ENCODE results near the gene TAGLN. TPM values are rescaled to one million over a fixed set of nuclear protein-coding genes. Genes with fewer than 3 reads are reported as not detected.
A peak's percentile ranks its signal among the peaks of the same experiment; 100 is the strongest.

The TAGLN gene
- total RNA-seq, 1 experiment from 2014 or later, result 6.6 TPM

DNA sequence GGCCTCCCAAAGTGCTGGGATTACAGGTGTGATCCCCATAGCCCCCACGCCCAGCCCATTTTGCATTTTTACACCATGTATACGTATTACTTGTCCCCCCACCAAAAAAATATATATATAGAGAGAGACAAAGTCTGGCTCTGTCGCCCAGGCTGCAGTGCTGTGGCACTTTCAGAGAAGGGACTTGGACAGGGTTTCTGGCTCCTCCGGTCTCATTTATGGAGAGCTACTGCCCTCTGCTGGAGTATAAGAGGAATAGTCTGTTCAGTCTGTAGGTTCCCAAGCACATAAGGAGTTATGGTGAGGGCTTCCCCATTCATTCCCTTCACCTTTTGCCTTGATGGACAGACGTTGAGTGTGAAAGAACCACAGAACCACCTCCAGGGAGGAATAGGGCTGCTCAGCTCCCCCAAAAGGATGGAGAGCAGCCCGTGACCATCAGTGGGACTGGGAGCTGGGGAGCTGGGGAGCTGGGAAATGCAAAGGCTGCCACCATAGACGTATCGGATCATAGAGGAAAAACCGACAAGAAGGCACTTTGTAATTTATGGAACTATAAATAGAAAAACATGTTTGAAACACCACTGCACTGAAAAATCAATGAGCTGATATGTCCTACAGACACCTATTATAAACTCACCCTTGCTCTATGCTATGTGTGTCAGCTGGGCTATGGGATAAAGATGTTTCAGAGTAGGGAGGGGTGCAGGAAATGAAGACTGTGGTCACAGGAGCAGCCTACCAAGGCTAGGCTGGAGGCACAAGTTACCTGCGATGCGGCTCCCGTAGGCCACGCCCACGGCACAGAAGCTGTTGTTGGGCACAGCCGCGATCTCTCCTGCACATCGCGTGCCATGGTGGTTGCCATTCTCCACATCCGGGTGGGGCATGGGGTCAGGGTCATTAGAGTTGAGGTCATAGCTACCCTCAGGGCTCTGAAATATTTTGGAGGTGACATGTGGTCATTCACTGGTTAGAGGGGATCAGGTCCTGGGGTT is 27.5 kb downstream of the TAGLN start:
- TF ChIP-seq, protein P1, sequence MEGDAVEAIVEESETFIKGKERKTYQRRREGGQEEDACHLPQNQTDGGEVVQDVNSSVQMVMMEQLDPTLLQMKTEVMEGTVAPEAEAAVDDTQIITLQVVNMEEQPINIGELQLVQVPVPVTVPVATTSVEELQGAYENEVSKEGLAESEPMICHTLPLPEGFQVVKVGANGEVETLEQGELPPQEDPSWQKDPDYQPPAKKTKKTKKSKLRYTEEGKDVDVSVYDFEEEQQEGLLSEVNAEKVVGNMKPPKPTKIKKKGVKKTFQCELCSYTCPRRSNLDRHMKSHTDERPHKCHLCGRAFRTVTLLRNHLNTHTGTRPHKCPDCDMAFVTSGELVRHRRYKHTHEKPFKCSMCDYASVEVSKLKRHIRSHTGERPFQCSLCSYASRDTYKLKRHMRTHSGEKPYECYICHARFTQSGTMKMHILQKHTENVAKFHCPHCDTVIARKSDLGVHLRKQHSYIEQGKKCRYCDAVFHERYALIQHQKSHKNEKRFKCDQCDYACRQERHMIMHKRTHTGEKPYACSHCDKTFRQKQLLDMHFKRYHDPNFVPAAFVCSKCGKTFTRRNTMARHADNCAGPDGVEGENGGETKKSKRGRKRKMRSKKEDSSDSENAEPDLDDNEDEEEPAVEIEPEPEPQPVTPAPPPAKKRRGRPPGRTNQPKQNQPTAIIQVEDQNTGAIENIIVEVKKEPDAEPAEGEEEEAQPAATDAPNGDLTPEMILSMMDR (IDR thresholded peaks at IDR 0.05; ENCODE audit: unreplicated experiment), result peak; percentile 49
- no peak overlapping the region for H3K4me3 Mint-ChIP-seq (ENCODE audit: low read depth, unreplicated experiment)
- intact Hi-C loops (cut with micrococcal nuclease; ENCODE audit: unreplicated experiment), result loop anchor here (5.0 kb wide), 1 partner anchor 494 kb away; no protein-coding TSS in a partner anchor
- CTCF ChIA-PET, result interaction anchor here (0.7 to 1.5 kb wide), 4 partner anchors 16 to 494 kb away, joined by 3 to 4 read pairs (median 4); partner anchors contain the start of genes APOA5 and SIDT2
- H3K9me3 Mint-ChIP-seq (ENCODE audit: low read depth, unreplicated experiment), result no peaks in the 10 kb centered on the region
- H3K4me1 Mint-ChIP-seq (ENCODE audit: low read depth, unreplicated experiment), result peaks cover 14% of the 10 kb centered on the region
- DNase-seq, result peak; percentile 35
- no TSS peak for BruUV-seq (replicated peaks)
- H3K36me3 Mint-ChIP-seq (ENCODE audit: insufficient read depth, unreplicated experiment), result peaks cover 41% of the 10 kb centered on the region
- no peak overlapping the region for H3K27ac Mint-ChIP-seq (ENCODE audit: unreplicated experiment)
- H3K27me3 Mint-ChIP-seq (ENCODE audit: unreplicated experiment), result no peaks in the 10 kb centered on the region

GRCh38 chr11:117228091-117228490 is 28.9 kb downstream of the TAGLN start:
- Mint-ChIP-seq H3K36me3 (ENCODE audit: insufficient read depth, unreplicated experiment) (peaks cover 45% of the 10 kb centered on the region), H3K27me3 (ENCODE audit: unreplicated experiment) (no peaks in the 10 kb centered on the region), H3K9me3 (ENCODE audit: low read depth, unreplicated experiment) (no peaks in the 10 kb centered on the region), H3K4me3 (ENCODE audit: low read depth, unreplicated experiment) (no peak overlapping the region), H3K4me1 (ENCODE audit: low read depth, unreplicated experiment) (peaks cover 14% of the 10 kb centered on the region), H3K27ac (ENCODE audit: unreplicated experiment) (no peak overlapping the region)
- TF ChIP-seq, protein P1 (IDR thresholded peaks at IDR 0.05; ENCODE audit: unreplicated experiment), result no peak
- intact Hi-C loops (cut with micrococcal nuclease; ENCODE audit: unreplicated experiment), result loop anchor here (5.0 kb wide), 1 partner anchor 496 kb away; no protein-coding TSS in a partner anchor
- CTCF ChIA-PET, result interaction anchor here (0.7 kb wide), 1 partner anchor 1023 kb away, joined by 3 read pairs; no protein-coding TSS in a partner anchor
- no peak for DNase-seq
- BruUV-seq (replicated peaks), result no TSS peak

GRCh38 chr11:117229411-117229810 is 30.2 kb downstream of the TAGLN start:
- Mint-ChIP-seq H3K4me1 (ENCODE audit: low read depth, unreplicated experiment) (peaks cover 14% of the 10 kb centered on the region), H3K27me3 (ENCODE audit: unreplicated experiment) (no peaks in the 10 kb centered on the region), H3K27ac (ENCODE audit: unreplicated experiment) (no peak overlapping the region), H3K4me3 (ENCODE audit: low read depth, unreplicated experiment) (no peak overlapping the region), H3K36me3 (ENCODE audit: insufficient read depth, unreplicated experiment) (peaks cover 45% of the 10 kb centered on the region), H3K9me3 (ENCODE audit: low read depth, unreplicated experiment) (no peaks in the 10 kb centered on the region)
- no TSS peak for BruUV-seq (replicated peaks)
- CTCF ChIA-PET, result no interaction called here
- TF ChIP-seq, protein P1 (IDR thresholded peaks at IDR 0.05; ENCODE audit: unreplicated experiment), result no peak
- intact Hi-C loops (cut with micrococcal nuclease; ENCODE audit: unreplicated experiment), result loop anchor here (5.0 kb wide), 1 partner anchor 497 kb away; no protein-coding TSS in a partner anchor
- DNase-seq, result no peak

DNA sequence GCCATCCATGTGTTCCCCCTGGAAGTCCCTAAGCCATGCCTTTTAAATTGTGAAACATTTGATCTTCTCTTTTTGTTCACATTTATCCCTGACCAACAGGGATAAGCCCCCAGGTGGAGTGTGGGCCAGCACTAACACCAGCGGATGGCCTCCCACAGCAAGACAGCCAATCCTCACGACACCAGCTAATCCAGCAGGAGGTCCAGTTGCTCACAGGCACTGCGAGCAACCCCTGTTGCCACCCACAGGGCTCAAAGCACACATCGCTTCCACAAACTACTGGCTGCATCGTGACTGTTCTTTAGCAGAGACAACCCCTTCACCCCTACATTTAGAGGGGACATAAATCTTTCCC is 30.7 kb downstream of the TAGLN start:
- intact Hi-C loops (cut with micrococcal nuclease; ENCODE audit: unreplicated experiment), result loop anchor here (5.0 kb wide), 2 partner anchors 87 to 498 kb away; partner anchors contain the start of gene BACE1
- H3K9me3 Mint-ChIP-seq (ENCODE audit: low read depth, unreplicated experiment), result no peaks in the 10 kb centered on the region
- CTCF ChIA-PET, result no interaction called here

More for the DNA sequence above, 30.7 kb downstream of the TAGLN start:
- peaks cover 14% of the 10 kb centered on the region for H3K4me1 Mint-ChIP-seq (ENCODE audit: low read depth, unreplicated experiment)
- no peak for DNase-seq
- TF ChIP-seq, protein P1 (IDR thresholded peaks at IDR 0.05; ENCODE audit: unreplicated experiment), result no peak
- no TSS peak for BruUV-seq (replicated peaks)
- no peaks in the 10 kb centered on the region for H3K27me3 Mint-ChIP-seq (ENCODE audit: unreplicated experiment)
- no peak overlapping the region for H3K27ac Mint-ChIP-seq (ENCODE audit: unreplicated experiment)
- peaks cover 42% of the 10 kb centered on the region for H3K36me3 Mint-ChIP-seq (ENCODE audit: insufficient read depth, unreplicated experiment)
- no peak overlapping the region for H3K4me3 Mint-ChIP-seq (ENCODE audit: low read depth, unreplicated experiment)
